Skin of body (tissue), 2 donors: ENCODE measurements around the gene STT3B. TPM values are rescaled to one million over a fixed set of nuclear protein-coding genes. Genes with fewer than 3 reads are reported as not detected.

Experiments used
- DNase-seq: peaks from one replicate; lab custom pipeline; 2025; lab: John Stamatoyannopoulos, UW
- total RNA-seq: library from RNA; depleted of rRNA; stranded (reverse); fragments of >200 nt; gene quantifications from one replicate; pipeline ENCODE4 v1.2.3, GENCODE V29; 2014

The STT3B gene
- total RNA-seq, 1 donor from 2014 or later = 124 TPM

DNA sequence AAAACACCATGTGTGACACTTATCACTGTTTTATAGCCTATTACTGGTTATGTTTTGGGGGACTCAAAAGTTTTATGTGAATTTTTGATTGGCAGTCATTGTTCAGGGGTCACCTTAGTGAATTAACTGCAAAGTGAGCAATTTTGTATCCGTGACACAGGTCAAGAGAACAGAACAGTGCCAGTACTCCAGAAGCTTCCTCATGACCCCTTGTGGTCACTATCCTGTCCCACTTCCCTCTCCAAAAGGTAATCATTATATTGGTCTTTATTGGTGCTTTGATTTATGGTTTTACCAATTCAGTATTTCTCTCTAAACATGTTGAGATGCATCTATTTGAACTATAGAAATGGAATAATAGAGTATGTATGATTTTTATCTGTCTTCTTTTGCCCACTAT lies 107.1 kb downstream of the STT3B start:
- DNase-seq = no peak

GRCh38 chr3:31645256-31645655 lies 112.5 kb downstream of the STT3B start:
- no peak for DNase-seq

DNA sequence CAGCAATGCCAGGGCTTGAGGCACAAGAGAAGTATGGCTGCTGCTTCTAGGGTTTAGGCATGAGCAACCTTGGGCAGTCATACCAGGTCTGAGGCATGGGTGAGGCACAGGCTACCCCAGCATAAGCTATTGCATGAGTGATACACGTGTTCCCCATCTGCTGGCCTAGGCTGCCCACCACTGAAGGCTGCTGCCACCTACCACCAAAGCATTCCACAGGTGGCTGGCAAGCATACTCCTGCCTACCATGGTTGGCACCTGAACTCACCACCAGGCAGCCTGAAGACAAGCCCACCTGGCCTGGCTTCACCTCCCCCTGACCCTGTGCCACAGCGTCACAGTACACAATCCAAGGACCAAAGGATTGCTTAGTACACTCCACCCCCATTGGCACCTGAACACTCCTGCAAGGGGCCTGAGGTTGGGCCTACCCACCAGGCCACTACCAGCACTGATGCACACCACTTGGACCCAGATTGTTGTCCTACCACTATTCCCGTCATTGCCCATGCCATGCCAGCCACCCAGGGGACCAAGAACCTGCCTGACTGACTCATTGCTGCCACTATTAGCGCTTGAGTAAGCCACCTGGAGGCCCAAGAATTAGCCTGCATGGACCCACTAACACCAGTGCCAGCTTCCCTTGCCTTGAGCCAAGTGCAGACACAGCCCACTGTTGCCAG lies 115.7 kb downstream of the STT3B start:
- no peak for DNase-seq

DNA sequence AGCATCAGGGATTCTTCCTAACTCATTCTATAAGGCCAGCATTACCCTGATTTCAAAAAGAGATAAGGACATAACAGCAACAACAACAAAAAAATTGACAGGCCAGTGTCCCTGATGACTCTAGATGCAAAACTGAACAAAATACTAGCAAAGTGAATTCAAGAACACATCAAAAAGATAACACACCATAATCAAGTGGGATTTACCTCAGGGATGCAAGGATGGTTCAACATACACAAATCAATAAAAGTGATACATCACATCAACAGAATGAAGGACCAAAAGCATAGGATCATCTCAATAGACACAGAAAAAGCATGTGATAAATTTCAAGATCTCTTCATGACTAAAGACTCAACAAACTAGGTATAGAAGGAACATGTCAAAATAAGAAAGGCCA lies 119.6 kb downstream of the STT3B start:
- DNase-seq = no peak

- no peak for DNase-seq
Observed at GRCh38 chr3:31653464-31653863, 120.7 kb downstream of the STT3B start.

- DNase-seq = no peak
Observed at GRCh38 chr3:31654998-31655397, 122.3 kb downstream of the STT3B start.

DNA sequence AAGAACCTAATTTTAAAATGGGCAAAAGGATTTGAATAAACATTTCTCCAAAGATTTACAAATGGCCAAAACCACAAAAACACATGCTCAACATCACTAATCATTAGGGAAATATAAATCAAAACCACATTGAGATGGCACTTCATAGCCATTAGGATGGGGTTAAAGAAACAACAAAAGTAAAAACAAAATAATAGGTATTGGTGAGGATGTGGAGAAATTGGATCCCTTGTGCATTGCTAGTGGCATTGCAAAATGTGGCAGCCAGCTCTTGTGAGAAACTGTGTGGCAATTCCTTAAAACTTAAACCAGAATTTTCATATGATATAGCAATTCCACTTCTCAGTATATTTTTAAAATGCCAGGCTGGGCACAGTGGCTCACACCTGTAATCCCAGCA lies 126.5 kb downstream of the STT3B start:
- DNase-seq = no peak

DNA sequence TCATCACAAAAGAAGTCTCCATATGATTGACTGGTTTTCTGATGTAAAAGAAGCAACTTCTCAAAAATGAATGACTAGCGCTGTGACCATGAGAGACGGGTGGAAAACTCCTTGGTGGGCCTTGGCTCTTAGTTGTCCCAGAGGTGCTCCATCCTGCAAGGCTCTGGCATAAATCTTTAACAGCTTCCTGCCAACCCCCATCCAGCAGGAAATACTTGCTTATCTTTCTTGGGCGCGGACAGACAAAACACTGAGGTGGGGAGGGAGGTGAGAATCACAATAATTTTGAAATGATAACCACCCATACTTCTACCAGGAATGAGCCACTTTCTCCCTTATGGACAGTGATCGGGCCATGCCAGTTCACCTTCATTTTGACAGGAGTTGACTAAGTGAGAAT lies 128.6 kb downstream of the STT3B start:
- no peak for DNase-seq

- no peak for DNase-seq
Observed at GRCh38 chr3:31661993-31662670, 129.4 kb downstream of the STT3B start.

GRCh38 chr3:31664031-31664430 lies 131.3 kb downstream of the STT3B start:
- no peak for DNase-seq

- no peak for DNase-seq
Observed at GRCh38 chr3:31667582-31667981, 134.9 kb downstream of the STT3B start.

- DNase-seq = no peak
Observed at GRCh38 chr3:31668242-31668641, 135.5 kb downstream of the STT3B start.

GRCh38 chr3:31670136-31670535 lies 137.4 kb downstream of the STT3B start:
- DNase-seq = no peak

- DNase-seq = no peak
Observed at GRCh38 chr3:31670722-31671121, 138.0 kb downstream of the STT3B start.

DNA sequence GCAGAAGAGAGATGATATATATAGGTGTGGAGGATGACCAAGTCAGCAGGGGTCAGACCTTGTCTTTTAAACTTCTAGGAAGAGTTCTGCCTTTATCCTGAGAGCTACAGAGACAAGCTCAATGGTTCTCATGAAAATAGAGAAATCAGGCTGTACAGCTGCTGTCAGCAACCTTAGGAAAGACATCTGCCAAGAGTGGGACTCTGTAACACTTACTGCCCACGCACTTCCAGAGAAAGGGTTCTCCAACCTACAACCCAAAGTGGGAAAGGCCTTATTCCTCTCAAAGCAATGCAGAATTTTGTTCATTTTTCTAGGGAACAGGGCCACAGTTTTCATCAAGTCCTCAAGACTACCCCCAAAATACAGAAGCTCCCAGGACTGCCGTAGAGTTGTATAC lies 138.7 kb downstream of the STT3B start:
- no peak for DNase-seq

DNA sequence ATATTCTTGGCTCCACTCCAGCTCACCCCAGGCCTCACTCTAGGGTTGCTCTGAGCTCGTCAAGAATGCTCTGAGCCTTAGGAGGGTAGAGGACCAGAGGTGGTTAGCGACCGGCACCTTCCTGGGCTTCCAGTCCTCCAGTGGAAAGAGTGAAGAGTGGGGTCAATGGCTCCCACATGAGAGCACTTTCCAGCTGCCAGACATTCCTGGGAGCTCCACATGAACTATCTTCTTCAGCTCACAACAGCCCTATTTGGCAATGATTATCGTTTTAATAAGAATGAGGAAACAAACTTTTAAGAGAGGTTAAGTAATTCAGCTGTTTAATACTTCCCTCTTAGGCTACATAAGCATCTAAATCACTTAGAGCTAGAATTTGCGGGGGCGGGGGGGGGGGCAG lies 139.3 kb downstream of the STT3B start:
- no peak for DNase-seq

DNA sequence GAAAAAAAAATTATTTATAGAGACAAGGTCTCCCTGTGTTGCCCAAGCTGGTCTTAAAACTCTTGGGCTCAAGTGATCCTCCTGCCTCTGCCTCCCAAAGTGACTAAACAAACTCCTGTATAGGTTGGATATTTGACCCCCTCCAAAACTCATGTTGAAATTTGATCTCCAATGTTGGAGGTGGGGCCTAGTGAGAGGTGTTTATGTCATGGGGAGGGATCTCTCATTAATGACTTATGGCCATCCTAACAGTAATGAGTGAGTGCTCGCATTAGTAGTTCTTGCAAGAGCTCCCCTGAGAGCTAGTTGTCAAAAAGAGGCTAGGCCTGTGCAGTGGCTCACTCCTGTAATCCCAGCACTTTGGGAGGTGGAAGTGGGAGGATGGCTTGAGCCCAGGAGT lies 141.2 kb downstream of the STT3B start:
- no peak for DNase-seq

GRCh38 chr3:31676556-31676955 lies 143.8 kb downstream of the STT3B start:
- DNase-seq = no peak

- no peak for DNase-seq
Observed at GRCh38 chr3:31680072-31680870, 147.5 kb downstream of the STT3B start.
